NCI-H1417 treated with DMSO at 0.1 percent for 48 hours (cell line): ENCODE data around the gene DCTN3.
"Not testable (repeated sequence)": the region's sequence is repeated elsewhere in the genome, so short reads cannot be mapped to it uniquely, and the experiment has no call there.

ENCODE experiments used
- DNase-seq: peaks from one replicate; lab custom pipeline; 2025; lab: John Stamatoyannopoulos, UW

DCTN3 gene

GRCh38 chr9:34646211-34647083 lies 26.2 kb upstream of the DCTN3 start, which contains the start of gene GALT:
Gene GALT, plus strand, starts transcription at chr9:34646675. Its CDS starts 30 bp downstream, at chr9:34646705.
- DNase-seq = peak; percentile 62

GRCh38 chr9:34644766-34645314 lies 24.5 kb upstream of the DCTN3 start:
- DNase-seq = no peak

- no peak for DNase-seq
Observed at GRCh38 chr9:34642679-34643078, 22.4 kb upstream of the DCTN3 start.

- DNase-seq = not testable (repeated sequence)
Observed at GRCh38 chr9:34639322-34639721, 19.0 kb upstream of the DCTN3 start.

GRCh38 chr9:34638138-34638445 lies 17.8 kb upstream of the DCTN3 start:
- no peak for DNase-seq

- peak; percentile 55 for DNase-seq
Observed at GRCh38 chr9:34637356-34638137, 17.3 kb upstream of the DCTN3 start, which contains the start of gene SIGMAR1. Gene SIGMAR1, minus strand, starts transcription at chr9:34637787. Its CDS starts 90 bp downstream, at chr9:34637697.

- DNase-seq = no peak
Observed at GRCh38 chr9:34636791-34637355, 16.6 kb upstream of the DCTN3 start.

GRCh38 chr9:34635556-34635955 lies 15.3 kb upstream of the DCTN3 start:
- no peak for DNase-seq

GRCh38 chr9:34634551-34635248 lies 14.4 kb upstream of the DCTN3 start:
- DNase-seq = no peak

- no peak for DNase-seq
Observed at GRCh38 chr9:34633851-34634550, 13.7 kb upstream of the DCTN3 start.

GRCh38 chr9:34633166-34633565 lies 12.9 kb upstream of the DCTN3 start:
- DNase-seq = no peak

- no peak for DNase-seq
Observed at GRCh38 chr9:34630402-34631154, 10.3 kb upstream of the DCTN3 start.

- DNase-seq = no peak
Observed at GRCh38 chr9:34629491-34629808, 9.2 kb upstream of the DCTN3 start.

- DNase-seq = no peak
Observed at GRCh38 chr9:34628656-34629490, 8.6 kb upstream of the DCTN3 start, which contains the start of gene ARID3C. Gene ARID3C, minus strand, starts transcription at chr9:34629066. Its CDS starts 1,052 bp downstream, at chr9:34628014.

- DNase-seq = no peak
Observed at GRCh38 chr9:34627716-34628655, 7.7 kb upstream of the DCTN3 start.

- no peak for DNase-seq
Observed at GRCh38 chr9:34625186-34625486, 4.8 kb upstream of the DCTN3 start.

- DNase-seq = no peak
Observed at GRCh38 chr9:34624475-34625185, 4.3 kb upstream of the DCTN3 start.
